ENCODE results near the gene PIGQ. TPM values are rescaled to one million over a fixed set of nuclear protein-coding genes. Genes with fewer than 3 reads are reported as not detected.

PIGQ gene
- total RNA-seq, 1 experiment from 2014 or later: 58.0 TPM

DNA sequence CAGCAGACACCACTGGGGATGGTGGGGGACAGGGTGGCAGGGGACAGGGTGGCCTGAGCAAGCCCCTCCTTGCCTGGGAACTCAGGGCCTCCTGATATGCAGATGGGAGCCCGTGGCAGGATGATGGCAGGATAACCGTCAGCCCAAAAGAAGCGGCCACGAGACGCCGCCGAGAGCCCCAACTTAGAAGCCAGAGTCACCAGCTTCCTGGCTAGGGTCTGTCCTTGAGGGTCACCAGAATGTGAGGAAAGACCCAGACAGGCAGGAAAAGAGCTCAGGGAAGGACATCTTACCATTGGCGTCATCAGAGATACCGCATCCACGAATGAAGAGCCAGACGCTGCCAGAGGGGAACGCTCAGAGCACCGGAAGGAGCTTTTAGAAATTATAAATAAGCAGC is 39.5 kb downstream of the PIGQ start:
- Histone ChIP-seq H4K20me1 (ENCODE audit: control insufficient read depth, insufficient read depth, insufficient read length) (no peaks in the 10 kb centered on the region), H3T11ph (ENCODE audit: low read length) (no peak overlapping the region), H3K18ac (ENCODE audit: insufficient read length, low read depth, low read length) (no peak overlapping the region), H3K9me3 (ENCODE audit: control insufficient read depth, low read depth, low read length) (no peaks in the 10 kb centered on the region), H4K5ac (ENCODE audit: insufficient read length, low read depth, low read length) (no peak overlapping the region), H2BK5ac (ENCODE audit: insufficient read length, low read length) (no peak overlapping the region), H2BK20ac (ENCODE audit: low read depth, low read length, poor library complexity, severe bottlenecking) (no peak overlapping the region), H2BK15ac (ENCODE audit: low read depth, low read length) (no peak overlapping the region), H3K4me2 (ENCODE audit: insufficient read depth, insufficient read length, low read length) (no peak overlapping the region), H3K4me1 (ENCODE audit: insufficient read depth, low read length) (no peaks in the 10 kb centered on the region), H3K27me3 (ENCODE audit: insufficient read depth, low read length) (no peaks in the 10 kb centered on the region), H4K8ac (replicated peaks; ENCODE audit: insufficient read length, low read depth, low read length) (no peak overlapping the region), H3K23ac (ENCODE audit: insufficient read length, low read depth, low read length) (no peak overlapping the region), H3K9ac (ENCODE audit: extremely low read depth, insufficient read length, low read length) (no peak overlapping the region), H3K14ac (ENCODE audit: insufficient read depth, low read length) (no peak overlapping the region), H2BK120ac (ENCODE audit: low read depth, low read length, poor library complexity, severe bottlenecking) (no peak overlapping the region), H2AK5ac (ENCODE audit: insufficient read length, low read length) (no peak overlapping the region), H2AFZ (ENCODE audit: low read length) (no peak overlapping the region), H3K79me1 (ENCODE audit: insufficient read depth, low read depth, low read length, poor library complexity, severe bottlenecking) (peaks cover 2% of the 10 kb centered on the region), H4K91ac (ENCODE audit: insufficient read length, low read depth, low read length) (no peak overlapping the region), H3K56ac (ENCODE audit: insufficient read length, low read depth, low read length) (no peak overlapping the region), H2BK12ac (ENCODE audit: insufficient read length, low read depth, low read length) (no peak overlapping the region), H3K4ac (ENCODE audit: low read depth, low read length) (no peak overlapping the region), H3K27ac (ENCODE audit: insufficient read length, low read depth, low read length) (no peak overlapping the region), H3K23me2 (ENCODE audit: insufficient read length, low read depth, low read length, poor library complexity, severe bottlenecking) (no peaks in the 10 kb centered on the region), H3K79me2 (ENCODE audit: insufficient read depth, low read length) (no peaks in the 10 kb centered on the region)
- no peak for TF ChIP-seq CTCF (conservative IDR thresholded peaks at IDR 0.05)
- H3K4me3 Mint-ChIP-seq: peak overlapping the region in 1 of 2 experiments; percentile 34; a peak in 1 of 5 replicates
- H3K4me1 Mint-ChIP-seq: peaks cover 11 to 13% of the 10 kb centered on the region in 2 experiments
- WGBS (ENCODE audit: extremely low coverage, insufficient read length, low lambda C conversion rate): no CpG with 5 or more reads among the region's 13 CpGs
- H3K27me3 Mint-ChIP-seq (ENCODE audit: low read depth): peaks cover 10% of the 10 kb centered on the region
- H3K36me3 Mint-ChIP-seq (ENCODE audit: insufficient read depth in 1 of 3, low read depth in 3 of 3): peaks cover 17 to 21% (median 19%) of the 10 kb centered on the region in 3 experiments
- peaks cover 15 to 16% of the 10 kb centered on the region in 2 experiments for H3K9me3 Mint-ChIP-seq
- H3K27ac Mint-ChIP-seq: peak overlapping the region; percentile 30 to 52 (median 44); a peak in 4 of 7 replicates
- DNase-seq: no peak
